Endothelial cell (in vitro differentiated cells): ENCODE data around the gene MAEL. TPM values are rescaled to one million over a fixed set of nuclear protein-coding genes. Genes with fewer than 3 reads are reported as not detected.
A peak's percentile ranks its signal among the peaks of the same experiment; 100 is the strongest.

ENCODE experiments used
- DNase-seq: peaks from one replicate; pipeline ENCODE4 v3.0.0; 2021; ENCODE audit warnings: low spot score
- H3K27ac Mint-ChIP-seq: one replicate; pipeline ENCODE4 v1.8.0; 2021; ENCODE audit warnings: mixed read lengths, inconsistent platforms; ENCODE audit not compliant: unreplicated experiment
- H3K27me3 Mint-ChIP-seq: one replicate; pipeline ENCODE4 v1.8.0; 2021; ENCODE audit warnings: mild to moderate bottlenecking, moderate library complexity, mixed read lengths, inconsistent platforms; ENCODE audit not compliant: unreplicated experiment
- H3K36me3 Mint-ChIP-seq: one replicate; pipeline ENCODE4 v1.8.0; 2021; ENCODE audit warnings: mild to moderate bottlenecking, low read depth, mixed read lengths, inconsistent platforms; ENCODE audit not compliant: unreplicated experiment
- H3K4me1 Mint-ChIP-seq: one replicate; pipeline ENCODE4 v1.8.0; 2021; ENCODE audit warnings: mild to moderate bottlenecking, mixed read lengths, inconsistent platforms; ENCODE audit not compliant: unreplicated experiment
- H3K4me3 Mint-ChIP-seq: one replicate; pipeline ENCODE4 v1.8.0; 2021; ENCODE audit warnings: mild to moderate bottlenecking, mixed read lengths, inconsistent platforms; ENCODE audit not compliant: unreplicated experiment
- H3K9me3 Mint-ChIP-seq: one replicate; pipeline ENCODE4 v1.8.0; 2021; ENCODE audit warnings: mixed read lengths, inconsistent platforms; ENCODE audit not compliant: unreplicated experiment
- total RNA-seq: library from RNA; stranded (reverse); fragmentation: NEBNext Ultra II Directional; extraction: Animal tissue kit (Norgen Biotek cat#: 25700); gene quantifications from one replicate; pipeline ENCODE4 v1.2.1, GENCODE V29; 2021; ENCODE audit not compliant: unreplicated experiment
- TF ChIP-seq, protein P1 (sequence below): fragments of 200-600 bp; sonication (generic); IDR thresholded peaks from one replicate; pipeline ENCODE4 v1.5.0; 2021; ENCODE audit warnings: antibody characterized with exemption; ENCODE audit not compliant: unreplicated experiment

The MAEL gene
- total RNA-seq, 1 donor from 2014 or later: not detected

DNA sequence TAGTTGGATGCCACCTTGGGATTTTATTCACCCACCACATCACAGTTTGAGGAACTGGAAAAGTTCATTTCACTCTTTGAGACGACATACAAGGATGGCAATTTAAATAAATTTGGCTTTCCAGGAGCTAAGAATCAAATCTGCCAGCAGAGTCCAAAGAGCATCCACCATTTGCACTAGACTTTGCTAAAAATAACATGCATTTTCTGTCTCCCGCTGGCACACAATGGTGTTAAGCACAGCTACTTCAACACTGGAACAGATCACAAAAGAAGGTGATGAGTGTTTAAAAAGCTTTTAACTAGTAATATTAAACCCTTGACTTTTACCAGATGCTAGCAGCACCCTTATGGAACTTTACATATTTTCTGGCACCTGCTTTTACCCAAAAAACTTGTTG, 44.6 kb downstream of the MAEL start:
- no peaks in the 10 kb centered on the region for H3K36me3 Mint-ChIP-seq
- no peak overlapping the region for H3K27ac Mint-ChIP-seq
- no peak overlapping the region for H3K4me3 Mint-ChIP-seq
- H3K27me3 Mint-ChIP-seq: peaks cover 2% of the 10 kb centered on the region
- TF ChIP-seq, protein P1, sequence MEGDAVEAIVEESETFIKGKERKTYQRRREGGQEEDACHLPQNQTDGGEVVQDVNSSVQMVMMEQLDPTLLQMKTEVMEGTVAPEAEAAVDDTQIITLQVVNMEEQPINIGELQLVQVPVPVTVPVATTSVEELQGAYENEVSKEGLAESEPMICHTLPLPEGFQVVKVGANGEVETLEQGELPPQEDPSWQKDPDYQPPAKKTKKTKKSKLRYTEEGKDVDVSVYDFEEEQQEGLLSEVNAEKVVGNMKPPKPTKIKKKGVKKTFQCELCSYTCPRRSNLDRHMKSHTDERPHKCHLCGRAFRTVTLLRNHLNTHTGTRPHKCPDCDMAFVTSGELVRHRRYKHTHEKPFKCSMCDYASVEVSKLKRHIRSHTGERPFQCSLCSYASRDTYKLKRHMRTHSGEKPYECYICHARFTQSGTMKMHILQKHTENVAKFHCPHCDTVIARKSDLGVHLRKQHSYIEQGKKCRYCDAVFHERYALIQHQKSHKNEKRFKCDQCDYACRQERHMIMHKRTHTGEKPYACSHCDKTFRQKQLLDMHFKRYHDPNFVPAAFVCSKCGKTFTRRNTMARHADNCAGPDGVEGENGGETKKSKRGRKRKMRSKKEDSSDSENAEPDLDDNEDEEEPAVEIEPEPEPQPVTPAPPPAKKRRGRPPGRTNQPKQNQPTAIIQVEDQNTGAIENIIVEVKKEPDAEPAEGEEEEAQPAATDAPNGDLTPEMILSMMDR: no peak
- H3K4me1 Mint-ChIP-seq: no peaks in the 10 kb centered on the region
- DNase-seq: no peak
- no peaks in the 10 kb centered on the region for H3K9me3 Mint-ChIP-seq

DNA sequence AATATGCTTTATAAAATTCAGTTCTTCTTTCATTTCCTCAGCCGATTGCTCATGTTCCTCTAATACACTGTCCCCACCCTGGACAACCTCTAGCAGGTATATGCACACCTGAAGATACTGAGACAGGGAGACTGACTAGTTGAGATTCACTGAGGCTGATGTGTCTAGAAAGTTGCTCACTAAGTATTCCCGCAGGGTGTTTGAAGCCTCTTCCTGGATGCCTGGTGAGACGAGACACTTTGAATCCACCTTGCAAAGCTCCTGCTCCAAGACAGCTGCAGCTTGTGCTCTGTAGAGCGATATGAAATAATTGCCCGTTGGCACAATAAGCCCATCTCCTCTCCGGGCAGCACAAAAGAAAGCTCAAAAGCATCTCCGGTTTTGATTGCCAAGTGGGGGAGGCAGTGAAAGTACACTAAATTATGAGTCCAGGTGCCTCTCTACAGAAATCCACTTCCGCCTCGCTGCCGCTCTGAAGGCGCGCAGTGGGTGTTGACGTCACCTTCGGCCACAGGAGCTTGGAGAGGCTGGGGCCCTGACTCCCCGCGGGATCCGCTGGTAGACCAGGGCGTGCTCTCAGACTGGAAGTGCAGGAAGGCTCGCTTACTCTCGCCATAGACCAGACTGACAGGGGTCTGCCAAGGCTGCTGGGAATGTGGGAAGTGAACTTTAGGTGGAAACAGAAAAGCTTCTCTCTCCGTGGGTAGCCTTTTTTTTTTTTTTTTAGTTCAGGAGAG, 54.8 kb downstream of the MAEL start:
- peaks cover 26% of the 10 kb centered on the region for H3K4me1 Mint-ChIP-seq
- peaks cover 2% of the 10 kb centered on the region for H3K27me3 Mint-ChIP-seq
- H3K4me3 Mint-ChIP-seq: no peak overlapping the region
- TF ChIP-seq, protein P1: no peak
- H3K27ac Mint-ChIP-seq: no peak overlapping the region
- H3K9me3 Mint-ChIP-seq: no peaks in the 10 kb centered on the region
- H3K36me3 Mint-ChIP-seq: no peaks in the 10 kb centered on the region
- no peak for DNase-seq

DNA sequence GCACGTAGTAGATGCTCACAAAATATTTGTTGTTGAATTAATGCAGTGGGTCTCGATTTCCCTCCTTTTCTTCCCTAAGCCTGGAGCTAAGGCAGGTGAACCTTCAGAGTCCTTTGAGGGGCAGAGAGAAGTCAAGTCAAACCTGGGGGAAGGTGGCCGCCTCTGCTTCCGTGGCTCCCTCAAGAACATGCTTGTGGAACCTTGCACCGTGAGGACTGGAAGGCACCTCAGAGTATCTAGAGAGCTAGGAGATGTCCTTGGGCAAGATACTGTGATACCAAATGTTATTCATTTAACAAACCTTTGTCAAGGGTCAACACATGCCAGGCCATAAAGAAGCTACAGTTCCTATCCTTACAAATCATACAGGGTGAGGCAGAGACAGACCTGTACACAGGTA, 62.8 kb downstream of the MAEL start:
- Mint-ChIP-seq H3K4me3 (no peak overlapping the region), H3K36me3 (no peaks in the 10 kb centered on the region), H3K27me3 (peaks cover 5% of the 10 kb centered on the region), H3K27ac (no peak overlapping the region), H3K4me1 (no peaks in the 10 kb centered on the region), H3K9me3 (no peaks in the 10 kb centered on the region)
- TF ChIP-seq, protein P1: no peak
- DNase-seq: no peak

DNA sequence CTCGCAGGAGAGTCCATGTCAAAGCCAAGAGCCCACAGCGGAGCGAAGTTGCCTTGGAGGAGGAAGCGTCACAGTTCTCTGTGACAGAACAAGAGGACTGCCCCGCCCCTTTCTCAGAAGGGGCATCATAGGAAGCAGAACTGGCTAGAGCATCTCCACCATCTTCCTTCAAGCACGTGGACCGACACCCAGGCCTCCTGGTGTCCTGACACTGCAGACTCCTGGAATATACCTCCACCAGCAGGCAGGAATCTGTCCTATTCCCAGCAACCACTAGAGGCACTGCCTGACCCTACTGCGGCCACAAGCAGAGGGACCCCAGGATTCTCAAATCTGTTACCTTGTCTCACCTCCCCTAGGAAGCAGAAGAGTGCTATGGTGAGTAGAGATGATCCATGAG, 63.3 kb downstream of the MAEL start:
- TF ChIP-seq, protein P1: peak; percentile 74
- H3K27ac Mint-ChIP-seq: no peak overlapping the region
- H3K27me3 Mint-ChIP-seq: peaks cover 5% of the 10 kb centered on the region
- H3K4me3 Mint-ChIP-seq: no peak overlapping the region
- H3K36me3 Mint-ChIP-seq: no peaks in the 10 kb centered on the region
- H3K4me1 Mint-ChIP-seq: no peaks in the 10 kb centered on the region
- DNase-seq: peak; percentile 45
- H3K9me3 Mint-ChIP-seq: no peaks in the 10 kb centered on the region

DNA sequence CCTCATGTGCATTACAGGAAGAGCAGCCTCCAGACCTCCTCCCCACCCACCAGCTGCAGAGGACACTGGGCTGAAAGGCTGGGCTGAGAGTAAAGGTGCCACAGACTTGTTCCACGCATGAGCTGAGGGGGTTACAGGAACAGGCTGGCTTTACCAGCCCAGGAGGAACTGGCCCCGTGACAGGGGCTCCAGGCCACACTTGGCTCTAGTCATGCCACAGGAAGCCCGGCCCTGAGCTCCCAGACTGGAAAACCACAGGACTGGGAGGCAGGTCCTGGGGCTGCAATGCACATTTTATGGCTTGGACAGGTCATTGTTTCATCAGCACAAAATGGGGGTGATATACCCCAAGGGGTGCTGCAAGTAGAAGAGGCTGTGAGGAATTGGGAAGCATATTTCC, 65.5 kb downstream of the MAEL start:
- DNase-seq: no peak
- TF ChIP-seq, protein P1: no peak
- Mint-ChIP-seq H3K27me3 (peaks cover 5% of the 10 kb centered on the region), H3K4me3 (no peak overlapping the region), H3K27ac (no peak overlapping the region), H3K36me3 (no peaks in the 10 kb centered on the region), H3K9me3 (no peaks in the 10 kb centered on the region), H3K4me1 (peaks cover 6% of the 10 kb centered on the region)
